Fibroblast of lung (primary cell): Measurements from ENCODE around the gene BMP6. TPM values are rescaled to one million over a fixed set of nuclear protein-coding genes. Genes with fewer than 3 reads are reported as not detected.

ENCODE experiments used
- DNase-seq, 2 donors: peaks; one replicate each; pipeline versions ENCODE4 v3.0.0 to v3.0.0-alpha.2; 2010; ENCODE audit warnings: low read depth in 2 of 2
- H2AFZ ChIP-seq: 2 replicates; pipeline ENCODE4 v1.5.1; 2012; ENCODE audit warnings: low read length, control low read depth, inconsistent platforms
- H3K27ac ChIP-seq: 2 replicates; pipeline ENCODE4 v1.5.1; 2011; ENCODE audit warnings: low read length, control low read depth; ENCODE audit not compliant: insufficient read depth
- H3K27me3 ChIP-seq: 2 replicates; pipeline ENCODE4 v1.5.1; 2011; ENCODE audit warnings: mild to moderate bottlenecking, low read length; ENCODE audit not compliant: control insufficient read depth, insufficient read depth
- H3K36me3 ChIP-seq: 2 replicates; pipeline ENCODE4 v1.5.1; 2011; ENCODE audit warnings: low read length; ENCODE audit not compliant: control insufficient read depth, insufficient read depth
- H3K4me1 ChIP-seq: 2 replicates; pipeline ENCODE4 v1.5.1; 2011; ENCODE audit warnings: low read length; ENCODE audit not compliant: control insufficient read depth, insufficient read depth; ENCODE audit errors: extremely low read depth
- H3K4me2 ChIP-seq: 2 replicates; pipeline ENCODE4 v1.5.1; 2011; ENCODE audit warnings: low read length, control low read depth; ENCODE audit not compliant: insufficient read depth; ENCODE audit errors: extremely low read depth
- H3K4me3 ChIP-seq, 4 experiments: fragments of 200-600 bp in 1 of 4; sonication (generic) in 1 of 4; replicated peaks in 1 of 4; 2 replicates each; pipeline ENCODE4 v1.5.1; 2011 to 2016; ENCODE audit warnings: low read length in 4 of 4, low read depth in 3 of 4, mild to moderate bottlenecking in 3 of 4, control low read depth in 2 of 4, inconsistent platforms in 1 of 4, mixed read lengths in 1 of 4; ENCODE audit not compliant: insufficient read depth in 1 of 4; ENCODE audit errors: control extremely low read depth in 1 of 4
- H3K79me2 ChIP-seq: 2 replicates; pipeline ENCODE4 v1.5.1; 2012; ENCODE audit warnings: mild to moderate bottlenecking, low read length, inconsistent platforms; ENCODE audit not compliant: control insufficient read depth, insufficient read depth
- H3K9ac ChIP-seq: 2 replicates; pipeline ENCODE4 v1.5.1; 2011; ENCODE audit warnings: mild to moderate bottlenecking, low read length, control low read depth; ENCODE audit not compliant: insufficient read depth
- H3K9me3 ChIP-seq: 2 replicates; pipeline ENCODE4 v1.5.1; 2012; ENCODE audit warnings: low read depth, low read length; ENCODE audit not compliant: control insufficient read depth, insufficient read depth
- H4K20me1 ChIP-seq: 2 replicates; pipeline ENCODE4 v1.5.1; 2011; ENCODE audit warnings: low read length; ENCODE audit not compliant: control insufficient read depth, insufficient read depth; ENCODE audit errors: extremely low read depth
- CTCF ChIP-seq, 2 donors: IDR thresholded peaks in 1 of 2; conservative IDR thresholded peaks in 1 of 2; 1 replicate in 1 of 2; 2 replicates in 1 of 2; pipeline ENCODE4 v1.5.1; 2011 to 2012; ENCODE audit warnings: low read length in 2 of 2, control low read depth in 1 of 2, inconsistent platforms in 1 of 2, low read depth in 1 of 2, mild to moderate bottlenecking in 1 of 2
- EZH2 ChIP-seq: IDR thresholded peaks from 2 replicates; pipeline ENCODE4 v1.5.1; 2012; ENCODE audit warnings: low read length, control low read depth, mild to moderate bottlenecking; ENCODE audit errors: missing control alignments
- polyA plus RNA-seq, 2 donors: library from polyadenylated mRNA; depleted of rRNA in 1 of 2; stranded (reverse) in 1 of 2; unstranded in 1 of 2; fragments of >200 nt; gene quantifications; 2 replicates each; pipeline ENCODE4 v1.2.1, GENCODE V29; 2011 to 2012; ENCODE audit warnings: missing spikeins in 1 of 2
- total RNA-seq: library from RNA; depleted of rRNA; stranded (reverse); fragments of >200 nt; gene quantifications from 2 replicates; pipeline ENCODE4 v1.2.1, GENCODE V29; 2014

Gene BMP6
- total and polyA plus RNA-seq, 2 donors (not counting 1 experiment from before 2014, with no cell fraction given) = under 0.01 to 0.20 TPM

- Histone ChIP-seq H3K36me3 (peaks cover 28% of the 10 kb centered on the region), H3K27ac (no peak overlapping the region)
These were observed 156.8 kb downstream of the BMP6 start for GRCh38 chr6:7882505-7883257.

GRCh38 chr6:7883381-7883780, 157.5 kb downstream of the BMP6 start:
- no peak overlapping the region for H3K4me3 ChIP-seq
- H3K79me2 ChIP-seq = no peaks in the 10 kb centered on the region
- no peaks in the 10 kb centered on the region for H3K4me1 ChIP-seq
- no peak overlapping the region for H2AFZ ChIP-seq
- no peaks in the 10 kb centered on the region for H3K27me3 ChIP-seq
- no peak for DNase-seq
- peaks cover 30% of the 10 kb centered on the region for H3K36me3 ChIP-seq
- H3K9me3 ChIP-seq = no peaks in the 10 kb centered on the region
- H3K9ac ChIP-seq = no peak overlapping the region
- H3K4me2 ChIP-seq = no peak overlapping the region
- H4K20me1 ChIP-seq = no peaks in the 10 kb centered on the region
- H3K27ac ChIP-seq = no peak overlapping the region
- TF ChIP-seq CTCF (conservative IDR thresholded peaks at IDR 0.05 in 1 of 2, IDR thresholded peaks at IDR 0.05 in 1 of 2; ENCODE audit: low read depth in 1 of 2, low read length in 2 of 2) (no peak), EZH2 (no peak)

More at GRCh38 chr6:7882505-7883257, 156.8 kb downstream of the BMP6 start:
- H2AFZ ChIP-seq = no peak overlapping the region
- H3K4me1 ChIP-seq = no peaks in the 10 kb centered on the region
- no peak for DNase-seq
- no peaks in the 10 kb centered on the region for H4K20me1 ChIP-seq
- H3K27me3 ChIP-seq = no peaks in the 10 kb centered on the region
- no peak overlapping the region for H3K4me3 ChIP-seq
- H3K79me2 ChIP-seq = no peaks in the 10 kb centered on the region
- H3K4me2 ChIP-seq = no peak overlapping the region
- no peaks in the 10 kb centered on the region for H3K9me3 ChIP-seq
- no peak overlapping the region for H3K9ac ChIP-seq
- TF ChIP-seq EZH2 = no peak
- no peak for TF ChIP-seq CTCF (conservative IDR thresholded peaks at IDR 0.05 in 1 of 2, IDR thresholded peaks at IDR 0.05 in 1 of 2; ENCODE audit: low read depth in 1 of 2, low read length in 2 of 2)

GRCh38 chr6:7886132-7886531, 160.2 kb downstream of the BMP6 start:
- no peak overlapping the region for H3K27ac ChIP-seq
- H3K4me1 ChIP-seq = no peaks in the 10 kb centered on the region
- H3K27me3 ChIP-seq = no peaks in the 10 kb centered on the region
- H3K4me3 ChIP-seq = no peak overlapping the region
- TF ChIP-seq EZH2 (no peak), CTCF (conservative IDR thresholded peaks at IDR 0.05 in 1 of 2, IDR thresholded peaks at IDR 0.05 in 1 of 2; ENCODE audit: low read depth in 1 of 2, low read length in 2 of 2) (no peak)
- H3K4me2 ChIP-seq = no peak overlapping the region
- H3K9ac ChIP-seq = no peak overlapping the region
- H3K9me3 ChIP-seq = no peaks in the 10 kb centered on the region
- no peak for DNase-seq
- no peak overlapping the region for H2AFZ ChIP-seq
- H4K20me1 ChIP-seq = no peaks in the 10 kb centered on the region
- peaks cover 28% of the 10 kb centered on the region for H3K36me3 ChIP-seq
- H3K79me2 ChIP-seq = no peaks in the 10 kb centered on the region
